ENCODE measurements around the gene CST2. TPM values are rescaled to one million over a fixed set of nuclear protein-coding genes. Genes with fewer than 3 reads are reported as not detected.

CST2 gene
- total RNA-seq, 1 donor from 2014 or later: not detected

Other genes starting within 250 kb of the CST2 start
- gene CST9, start 220.8 kb downstream of the CST2 start, total RNA-seq (ENCODE audit: unreplicated experiment): not detected
- gene CST3, start 188.8 kb downstream of the CST2 start, total RNA-seq (ENCODE audit: unreplicated experiment): 40.6 TPM
- not detected for gene CST4, start 137.7 kb downstream of the CST2 start, total RNA-seq (ENCODE audit: unreplicated experiment)
- 130 TPM for gene CST1, start 75.8 kb downstream of the CST2 start, total RNA-seq (ENCODE audit: unreplicated experiment)
- gene CST5, start 53.0 kb upstream of the CST2 start, total RNA-seq (ENCODE audit: unreplicated experiment): not detected
- gene GGTLC1, start 162.1 kb upstream of the CST2 start, total RNA-seq (ENCODE audit: unreplicated experiment): not detected

Data from endothelial cell (in vitro differentiated cells).